ENCODE data around the gene IL22RA1. TPM values are rescaled to one million over a fixed set of nuclear protein-coding genes. Genes with fewer than 3 reads are reported as not detected.

Gene IL22RA1
- total RNA-seq, 2 donors from 2014 or later, result not detected

GRCh38 chr1:24081190-24081589, 61.8 kb downstream of the IL22RA1 start:
- H3K36me3 Mint-ChIP-seq, result no peaks in the 10 kb centered on the region
- H3K9me3 Mint-ChIP-seq, result no peaks in the 10 kb centered on the region
- ATAC-seq (no peak), DNase-seq (ENCODE audit: low spot score in 2 of 2) (no peak)
- H3K27ac Mint-ChIP-seq, result no peak overlapping the region

GRCh38 chr1:24080131-24080530, 62.8 kb downstream of the IL22RA1 start:
- no peak overlapping the region for H3K27ac Mint-ChIP-seq
- DNase-seq (ENCODE audit: low spot score in 2 of 2), result no peak
- ATAC-seq, result no peak
- H3K36me3 Mint-ChIP-seq, result no peaks in the 10 kb centered on the region
- H3K9me3 Mint-ChIP-seq, result no peaks in the 10 kb centered on the region

GRCh38 chr1:24077278-24077978, 65.5 kb downstream of the IL22RA1 start:
- H3K9me3 Mint-ChIP-seq, result no peaks in the 10 kb centered on the region
- ATAC-seq (no peak), DNase-seq (ENCODE audit: low spot score in 2 of 2) (no peak)
- H3K36me3 Mint-ChIP-seq, result no peaks in the 10 kb centered on the region
- no peak overlapping the region for H3K27ac Mint-ChIP-seq

GRCh38 chr1:24075946-24076345, 67.0 kb downstream of the IL22RA1 start:
- DNase-seq (ENCODE audit: low spot score in 2 of 2), result no peak
- no peak for ATAC-seq
- no peaks in the 10 kb centered on the region for H3K36me3 Mint-ChIP-seq
- no peaks in the 10 kb centered on the region for H3K9me3 Mint-ChIP-seq
- H3K27ac Mint-ChIP-seq, result no peak overlapping the region

- DNase-seq (ENCODE audit: low spot score in 2 of 2) (no peak), ATAC-seq (no peak)
- Mint-ChIP-seq H3K9me3 (no peaks in the 10 kb centered on the region), H3K27ac (no peak overlapping the region), H3K36me3 (no peaks in the 10 kb centered on the region)
These were observed 67.4 kb downstream of the IL22RA1 start for GRCh38 chr1:24075590-24075854.

- no peak for ATAC-seq
- H3K36me3 Mint-ChIP-seq, result no peaks in the 10 kb centered on the region
These were observed 67.9 kb downstream of the IL22RA1 start for GRCh38 chr1:24074817-24075589.

GRCh38 chr1:24074196-24074595, 68.7 kb downstream of the IL22RA1 start:
- ATAC-seq, result no peak
- Mint-ChIP-seq H3K36me3 (no peaks in the 10 kb centered on the region), H3K9me3 (no peaks in the 10 kb centered on the region), H3K27ac (no peak overlapping the region)
- no peak for DNase-seq (ENCODE audit: low spot score in 2 of 2)

More at GRCh38 chr1:24074817-24075589, 67.9 kb downstream of the IL22RA1 start:
- no peaks in the 10 kb centered on the region for H3K9me3 Mint-ChIP-seq
- no peak for DNase-seq (ENCODE audit: low spot score in 2 of 2)
- no peak overlapping the region for H3K27ac Mint-ChIP-seq

GRCh38 chr1:24071941-24072340, 71.0 kb downstream of the IL22RA1 start:
- DNase-seq (ENCODE audit: low spot score in 2 of 2), result no peak
- H3K36me3 Mint-ChIP-seq, result no peaks in the 10 kb centered on the region
- H3K27ac Mint-ChIP-seq, result no peak overlapping the region
- no peaks in the 10 kb centered on the region for H3K9me3 Mint-ChIP-seq
- ATAC-seq, result no peak

GRCh38 chr1:24070821-24071393, 72.0 kb downstream of the IL22RA1 start:
- ATAC-seq, result peak; percentile 84 to 89
- Mint-ChIP-seq H3K36me3 (no peaks in the 10 kb centered on the region), H3K9me3 (no peaks in the 10 kb centered on the region), H3K27ac (no peak overlapping the region)
- DNase-seq (ENCODE audit: low spot score in 2 of 2), result peak; percentile 61 to 82

GRCh38 chr1:24069817-24070216, 73.1 kb downstream of the IL22RA1 start:
- no peaks in the 10 kb centered on the region for H3K36me3 Mint-ChIP-seq
- DNase-seq (ENCODE audit: low spot score in 2 of 2) (no peak), ATAC-seq (no peak)
- no peaks in the 10 kb centered on the region for H3K9me3 Mint-ChIP-seq
- no peak overlapping the region for H3K27ac Mint-ChIP-seq

Other genes with a start within 250 kb of the IL22RA1 start
- gene CNR2, start 229.8 kb downstream of the IL22RA1 start, total RNA-seq, result under 1 TPM in 1 of 2 donors, not detected in 1; 0.05 TPM
- gene PNRC2, start 183.3 kb downstream of the IL22RA1 start, total RNA-seq, result 100 to 1,000 TPM; 121 to 137 TPM
- 100 to 1,000 TPM; 202 to 226 TPM for gene SRSF10, start 162.8 kb downstream of the IL22RA1 start, total RNA-seq
- not detected for gene MYOM3, start 31.0 kb downstream of the IL22RA1 start, total RNA-seq
- gene IFNLR1, start 44.1 kb upstream of the IL22RA1 start, total RNA-seq, result 1 to 10 TPM; 5.0 to 6.3 TPM
- not detected for gene GRHL3, start 176.2 kb upstream of the IL22RA1 start, total RNA-seq

Measured in activated naive CD4-positive, alpha-beta T cell treated with anti-CD3 and anti-CD28 coated beads, Interleukin-2, amount 50 U/mL, for 72 hours (primary cell).